Adrenal gland (tissue), 5 donors: ENCODE results near the gene TMEM213.

Experiments used
- CTCF ChIP-seq, 6 experiments: fragments of 450-650 bp in 4 of 6; fragments of 200-600 bp in 2 of 6; sonication (generic) in 1 of 6; IDR thresholded peaks; 1 replicate in 5 of 6; 2 replicates in 1 of 6; pipeline versions ENCODE4 v1.5.1 to v1.8.0; 2016 to 2021; ENCODE audit warnings: antibody characterized with exemption in 6 of 6, mild to moderate bottlenecking in 2 of 6, moderate library complexity in 1 of 6
- POLR2A ChIP-seq, 2 donors: fragments of 450-650 bp; IDR thresholded peaks; one replicate each; pipeline ENCODE4 v1.6.1; 2017; ENCODE audit warnings: antibody characterized with exemption in 2 of 2, mild to moderate bottlenecking in 2 of 2, moderate library complexity in 1 of 2
- donor health status: DM: no; HTN: no; CAD: no.

GRCh38 chr7:138753610-138754009 lies 44.2 kb upstream of the TMEM213 start:
- TF ChIP-seq POLR2A (IDR thresholded peaks at IDR 0.05) (no peak), CTCF (IDR thresholded peaks at IDR 0.05) (no peak)
